OCI-LY1 (cell line): ENCODE data around the gene RASL12.

Source experiments
- H2AFZ ChIP-seq: fragments of 200-600 bp; sonication (generic), shearing (Covaris generic); 2 replicates; pipeline ENCODE4 v1.6.0; 2014; ENCODE audit warnings: antibody characterized with exemption, mild to moderate bottlenecking, low read length
- H3F3A ChIP-seq: fragments of 200-600 bp; sonication (generic), shearing (Covaris generic); 2 replicates; pipeline ENCODE4 v1.6.0; 2014; ENCODE audit warnings: mild to moderate bottlenecking, antibody characterized with exemption, low read length, moderate library complexity; ENCODE audit not compliant: insufficient read depth
- H3K27ac ChIP-seq: fragments of 200-600 bp; sonication (generic); 2 replicates; pipeline ENCODE4 v1.5.1; 2014; ENCODE audit warnings: low read length, mixed run types, mild to moderate bottlenecking, low read depth; ENCODE audit not compliant: poor library complexity, severe bottlenecking
- H3K27me3 ChIP-seq: fragments of 200-600 bp; sonication (generic); 2 replicates; pipeline ENCODE4 v1.6.0; 2014; ENCODE audit warnings: antibody characterized with exemption, mild to moderate bottlenecking, low read length, moderate library complexity; ENCODE audit not compliant: insufficient read depth
- H3K36me3 ChIP-seq: fragments of 200-600 bp; sonication (generic); 2 replicates; pipeline ENCODE4 v1.6.1; 2014; ENCODE audit warnings: mild to moderate bottlenecking, antibody characterized with exemption, low read length, moderate library complexity, mixed read lengths; ENCODE audit not compliant: insufficient read depth
- H3K4me1 ChIP-seq: fragments of 200-600 bp; sonication (generic); 2 replicates; pipeline ENCODE4 v1.5.1; 2014; ENCODE audit warnings: mild to moderate bottlenecking, low read length, moderate library complexity; ENCODE audit not compliant: insufficient read depth, severe bottlenecking
- H3K4me2 ChIP-seq: fragments of 200-600 bp; sonication (generic), shearing (Covaris generic); 2 replicates; pipeline ENCODE4 v1.6.1; 2014; ENCODE audit warnings: low read length
- H3K4me3 ChIP-seq: fragments of 200-600 bp; sonication (generic); 2 replicates; pipeline ENCODE4 v1.5.1; 2014; ENCODE audit warnings: low read length, low read depth, mild to moderate bottlenecking, mixed read lengths; ENCODE audit not compliant: poor library complexity, severe bottlenecking
- H3K79me2 ChIP-seq: fragments of 200-600 bp; shearing (Covaris generic); 2 replicates; pipeline ENCODE4 v1.6.1; 2016; ENCODE audit warnings: mixed run types, low read length, mixed read lengths; ENCODE audit not compliant: insufficient read depth
- H3K9ac ChIP-seq: fragments of 200-600 bp; sonication (generic), shearing (Covaris generic); 2 replicates; pipeline ENCODE4 v1.6.1; 2014; ENCODE audit warnings: mild to moderate bottlenecking, low read length, mixed read lengths
- H3K9me2 ChIP-seq: fragments of 200-600 bp; sonication (generic), shearing (Covaris generic); 2 replicates; pipeline ENCODE4 v1.6.1; 2014; ENCODE audit warnings: low read depth, mild to moderate bottlenecking, low read length, mixed read lengths
- H3K9me3 ChIP-seq: fragments of 200-600 bp; shearing (Covaris generic); 2 replicates; pipeline ENCODE4 v1.6.1; 2014; ENCODE audit warnings: low read length, mixed read lengths
- H4K20me1 ChIP-seq: fragments of 200-600 bp; sonication (generic), shearing (Covaris generic); 2 replicates; pipeline ENCODE4 v1.6.0; 2016; ENCODE audit warnings: mild to moderate bottlenecking, low read length; ENCODE audit not compliant: insufficient read depth
- EZH2 ChIP-seq: fragments of 200-600 bp; sonication (generic), shearing (Covaris generic); IDR thresholded peaks from 2 replicates; pipeline ENCODE4 v1.8.0; 2017; ENCODE audit warnings: borderline replicate concordance, mixed run types, mild to moderate bottlenecking, antibody characterized with exemption, low read length, moderate library complexity, mixed read lengths
- TF ChIP-seq, protein P1 (sequence below): fragments of 200-600 bp; sonication (generic), shearing (Covaris generic); IDR thresholded peaks from 2 replicates; pipeline ENCODE4 v1.5.1; 2017; ENCODE audit warnings: mild to moderate bottlenecking, antibody characterized with exemption, low read length, moderate library complexity, mixed read lengths

RASL12 gene

DNA sequence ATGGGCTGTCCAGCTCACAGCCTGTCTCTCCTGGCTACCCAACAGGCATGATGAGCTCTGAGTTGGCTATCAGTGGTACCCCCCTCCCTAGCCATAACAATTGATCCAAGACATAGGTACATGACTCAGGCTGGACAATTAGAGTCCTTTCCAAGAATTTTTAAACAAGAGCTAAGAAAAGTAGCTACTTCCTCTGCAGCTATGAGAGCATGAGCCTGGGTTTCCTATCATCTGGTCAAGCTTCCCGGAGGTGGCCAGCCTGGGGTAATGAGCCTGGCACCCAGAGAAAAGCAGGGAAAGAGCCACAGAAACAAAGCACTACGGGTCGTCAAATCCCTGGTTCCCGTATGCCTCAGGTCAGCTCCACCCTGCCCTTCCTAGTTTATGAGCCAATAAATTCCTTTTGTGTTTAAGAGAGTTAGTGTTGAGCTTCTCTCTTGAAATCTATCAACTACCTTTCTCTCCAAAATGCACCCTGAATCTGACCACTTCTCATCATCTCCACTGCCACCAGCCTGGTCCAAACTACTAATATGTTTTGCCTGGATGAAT lies 24.9 kb downstream of the RASL12 start:
- no peaks in the 10 kb centered on the region for H3K79me2 ChIP-seq
- H2AFZ ChIP-seq: no peak overlapping the region
- no peak overlapping the region for H3K4me2 ChIP-seq
- H3K27ac ChIP-seq: no peak overlapping the region
- H3K9ac ChIP-seq: no peak overlapping the region
- no peaks in the 10 kb centered on the region for H3K36me3 ChIP-seq
- no peaks in the 10 kb centered on the region for H3K9me3 ChIP-seq
- H3K4me1 ChIP-seq: no peaks in the 10 kb centered on the region
- H3K9me2 ChIP-seq: no peaks in the 10 kb centered on the region
- H3K4me3 ChIP-seq: no peak overlapping the region
- H4K20me1 ChIP-seq: no peaks in the 10 kb centered on the region
- TF ChIP-seq, protein P1, sequence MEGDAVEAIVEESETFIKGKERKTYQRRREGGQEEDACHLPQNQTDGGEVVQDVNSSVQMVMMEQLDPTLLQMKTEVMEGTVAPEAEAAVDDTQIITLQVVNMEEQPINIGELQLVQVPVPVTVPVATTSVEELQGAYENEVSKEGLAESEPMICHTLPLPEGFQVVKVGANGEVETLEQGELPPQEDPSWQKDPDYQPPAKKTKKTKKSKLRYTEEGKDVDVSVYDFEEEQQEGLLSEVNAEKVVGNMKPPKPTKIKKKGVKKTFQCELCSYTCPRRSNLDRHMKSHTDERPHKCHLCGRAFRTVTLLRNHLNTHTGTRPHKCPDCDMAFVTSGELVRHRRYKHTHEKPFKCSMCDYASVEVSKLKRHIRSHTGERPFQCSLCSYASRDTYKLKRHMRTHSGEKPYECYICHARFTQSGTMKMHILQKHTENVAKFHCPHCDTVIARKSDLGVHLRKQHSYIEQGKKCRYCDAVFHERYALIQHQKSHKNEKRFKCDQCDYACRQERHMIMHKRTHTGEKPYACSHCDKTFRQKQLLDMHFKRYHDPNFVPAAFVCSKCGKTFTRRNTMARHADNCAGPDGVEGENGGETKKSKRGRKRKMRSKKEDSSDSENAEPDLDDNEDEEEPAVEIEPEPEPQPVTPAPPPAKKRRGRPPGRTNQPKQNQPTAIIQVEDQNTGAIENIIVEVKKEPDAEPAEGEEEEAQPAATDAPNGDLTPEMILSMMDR: no peak
- no peak for TF ChIP-seq EZH2
- H3F3A ChIP-seq: no peaks in the 10 kb centered on the region
- H3K27me3 ChIP-seq: no peaks in the 10 kb centered on the region; the same call in 1 of the 2 replicates

DNA sequence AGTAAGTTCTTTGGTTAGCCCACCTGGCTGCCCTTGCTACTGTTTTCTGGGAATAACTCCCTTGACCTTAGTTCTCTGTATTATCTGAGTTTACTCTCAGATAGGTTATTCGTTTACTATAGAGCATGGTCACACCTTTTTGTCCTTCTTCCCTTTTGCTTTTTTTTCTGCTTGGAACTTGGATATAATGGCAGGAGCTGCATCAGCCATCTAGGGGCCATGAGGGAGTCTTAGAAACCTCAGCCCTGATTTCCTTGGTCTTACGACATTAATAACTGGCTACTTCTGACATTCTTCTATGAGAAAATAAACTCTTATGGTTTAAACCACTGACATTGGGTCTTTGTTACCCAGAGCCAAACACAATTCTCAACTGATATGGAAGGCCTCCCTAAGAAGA lies 26.0 kb downstream of the RASL12 start:
- no peak overlapping the region for H3K4me2 ChIP-seq
- TF ChIP-seq EZH2: no peak
- TF ChIP-seq, protein P1: no peak
- H3K9me2 ChIP-seq: no peaks in the 10 kb centered on the region
- no peak overlapping the region for H2AFZ ChIP-seq
- H3K9ac ChIP-seq: no peak overlapping the region
- no peaks in the 10 kb centered on the region for H3K9me3 ChIP-seq
- H3K27me3 ChIP-seq: no peaks in the 10 kb centered on the region; the same call in 1 of the 2 replicates
- no peaks in the 10 kb centered on the region for H3F3A ChIP-seq
- H3K79me2 ChIP-seq: no peaks in the 10 kb centered on the region
- no peak overlapping the region for H3K27ac ChIP-seq
- H3K36me3 ChIP-seq: no peaks in the 10 kb centered on the region
- no peaks in the 10 kb centered on the region for H4K20me1 ChIP-seq
- H3K4me1 ChIP-seq: no peaks in the 10 kb centered on the region
- no peak overlapping the region for H3K4me3 ChIP-seq

DNA sequence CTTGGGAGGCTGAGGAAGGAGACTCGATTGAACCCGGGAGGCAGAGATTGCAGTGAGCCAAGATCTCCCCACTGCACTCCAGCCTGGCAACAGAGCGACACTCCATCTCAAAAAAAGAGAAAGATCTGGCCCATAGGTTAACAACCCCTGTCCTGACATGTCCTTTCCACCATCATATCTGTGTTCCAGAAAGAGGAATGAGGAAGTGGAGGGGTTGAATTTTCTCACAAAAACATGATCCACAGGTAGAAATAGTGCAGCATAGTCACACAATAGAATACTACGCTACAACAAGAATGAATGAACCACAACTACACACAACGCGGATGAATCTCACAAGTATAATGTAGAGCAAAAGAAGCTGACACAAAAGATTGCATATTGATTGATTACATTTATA lies 27.3 kb downstream of the RASL12 start:
- H3K4me3 ChIP-seq: no peak overlapping the region
- TF ChIP-seq EZH2: no peak
- TF ChIP-seq, protein P1: no peak

More for the DNA sequence above, 27.3 kb downstream of the RASL12 start:
- no peaks in the 10 kb centered on the region for H4K20me1 ChIP-seq
- H3K79me2 ChIP-seq: no peaks in the 10 kb centered on the region
- H3K4me2 ChIP-seq: no peak overlapping the region
- no peaks in the 10 kb centered on the region; the same call in 1 of the 2 replicates for H3K27me3 ChIP-seq
- no peaks in the 10 kb centered on the region for H3F3A ChIP-seq
- H2AFZ ChIP-seq: no peak overlapping the region
- H3K9ac ChIP-seq: no peak overlapping the region
- no peak overlapping the region for H3K27ac ChIP-seq
- no peaks in the 10 kb centered on the region for H3K9me2 ChIP-seq
- no peaks in the 10 kb centered on the region for H3K9me3 ChIP-seq
- H3K4me1 ChIP-seq: no peaks in the 10 kb centered on the region
- H3K36me3 ChIP-seq: no peaks in the 10 kb centered on the region
